GM19240 (cell line): Measurements from ENCODE around the gene PRR20G.
"Not testable (repeated sequence)": the region's sequence is repeated elsewhere in the genome, so short reads cannot be mapped to it uniquely, and the experiment has no call there.

Experiments used
- DNase-seq: peaks from one replicate; pipeline ENCODE4 v3.0.0; 2011; ENCODE audit warnings: low spot score; ENCODE audit not compliant: insufficient read length

Gene PRR20G

DNA sequence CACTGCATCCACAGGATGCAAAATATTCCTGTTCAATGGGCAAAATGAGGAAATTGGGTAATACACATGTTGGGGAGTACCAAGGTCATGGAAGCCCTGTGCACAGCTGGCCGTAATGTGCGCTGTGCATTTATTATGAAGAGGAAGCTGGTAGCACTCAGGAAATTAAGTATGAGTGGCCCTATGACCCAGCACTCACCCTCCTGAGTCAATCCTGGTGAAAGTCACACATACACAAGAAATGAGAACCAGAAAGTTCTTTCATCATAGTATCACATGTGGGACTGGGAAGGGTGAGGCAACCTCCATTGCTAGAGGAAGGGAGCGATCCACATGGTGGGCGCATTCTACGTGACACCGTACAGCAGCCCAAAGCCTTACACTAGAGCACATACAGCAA lies 11.4 kb upstream of the PRR20G start:
- DNase-seq, result no peak

- no peak for DNase-seq
These were observed 9.1 kb upstream of the PRR20G start for GRCh38 chr3:127296959-127297358.

DNA sequence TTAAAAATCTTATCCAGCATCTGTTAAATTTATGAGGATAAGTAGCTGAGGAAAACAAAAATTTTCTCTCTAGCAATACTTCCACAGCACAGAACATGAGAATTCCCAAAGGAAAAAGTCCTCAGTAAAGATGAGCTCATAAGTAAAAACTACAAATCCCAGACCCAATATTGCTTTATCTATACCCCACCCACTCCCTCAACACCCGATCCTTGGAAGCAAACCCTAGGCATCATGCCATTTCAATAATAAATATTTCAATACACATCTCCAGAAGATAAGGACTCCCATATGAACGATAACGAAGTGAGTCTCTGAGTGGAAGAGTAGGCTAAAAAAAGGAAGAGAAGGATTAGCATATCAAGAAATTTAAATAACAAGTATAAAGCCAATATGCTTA lies 8.3 kb upstream of the PRR20G start:
- DNase-seq, result no peak

GRCh38 chr3:127293650-127294049 lies 5.8 kb upstream of the PRR20G start:
- not testable (repeated sequence) for DNase-seq

GRCh38 chr3:127291611-127292010 lies 3.8 kb upstream of the PRR20G start:
- DNase-seq, result no peak

DNA sequence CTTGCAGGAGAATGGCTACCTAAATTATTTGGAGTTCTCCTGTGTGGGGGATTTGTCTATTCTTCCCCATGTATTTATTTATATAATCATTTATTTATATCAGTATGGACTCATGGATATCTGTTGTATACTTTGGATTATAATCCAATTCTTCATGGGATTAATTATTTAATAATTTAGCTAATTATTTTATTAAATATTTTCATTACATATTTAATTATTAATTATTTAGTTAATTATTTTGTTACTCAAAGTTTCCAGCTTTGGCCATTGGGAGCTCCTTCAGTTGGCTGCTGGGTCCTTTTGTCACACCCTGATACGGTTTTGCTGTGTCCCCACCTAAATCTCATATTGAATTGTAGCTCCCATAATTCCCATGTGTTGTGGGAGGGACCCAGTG lies 3.3 kb upstream of the PRR20G start:
- DNase-seq, result no peak

DNA sequence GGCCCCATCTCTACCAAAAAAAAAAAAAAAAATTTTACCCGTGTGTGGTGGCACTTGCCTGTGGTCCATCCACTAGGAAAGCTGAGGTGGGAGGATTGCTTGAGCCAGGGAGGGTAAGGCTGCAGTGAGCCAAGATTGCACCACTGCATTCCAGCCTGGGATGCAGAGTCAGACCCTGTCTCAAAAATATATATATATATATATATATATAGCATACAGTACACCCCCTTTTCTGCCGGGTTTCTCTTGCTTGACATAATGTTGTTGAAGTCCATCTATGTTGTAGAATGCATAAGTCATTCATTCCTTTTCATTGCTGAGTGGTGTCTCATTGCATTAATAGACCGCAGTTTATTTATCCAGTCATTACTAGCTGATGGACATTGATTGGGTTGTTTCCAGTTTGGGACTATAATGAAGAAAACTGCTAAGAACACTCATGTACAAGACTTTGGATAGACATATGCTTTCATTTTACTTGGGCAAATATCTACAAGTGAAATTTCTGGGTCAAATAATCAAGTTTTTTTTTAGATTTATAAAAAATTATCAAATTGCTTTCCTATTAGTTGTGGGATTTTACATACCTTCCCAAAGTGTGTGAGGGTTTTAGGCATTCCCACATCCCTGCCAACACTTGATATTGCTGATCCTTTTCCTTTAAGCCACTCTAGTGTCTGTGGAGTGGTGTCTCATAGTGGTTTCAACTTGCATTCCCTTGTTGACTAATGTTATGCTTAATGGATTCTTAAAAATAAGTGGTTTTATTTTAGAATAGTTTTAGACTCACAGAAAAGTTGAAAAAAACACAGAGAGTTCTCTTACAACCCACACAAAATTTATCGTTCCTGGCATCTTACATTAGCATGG lies 2.1 kb upstream of the PRR20G start:
- DNase-seq, result no peak

DNA sequence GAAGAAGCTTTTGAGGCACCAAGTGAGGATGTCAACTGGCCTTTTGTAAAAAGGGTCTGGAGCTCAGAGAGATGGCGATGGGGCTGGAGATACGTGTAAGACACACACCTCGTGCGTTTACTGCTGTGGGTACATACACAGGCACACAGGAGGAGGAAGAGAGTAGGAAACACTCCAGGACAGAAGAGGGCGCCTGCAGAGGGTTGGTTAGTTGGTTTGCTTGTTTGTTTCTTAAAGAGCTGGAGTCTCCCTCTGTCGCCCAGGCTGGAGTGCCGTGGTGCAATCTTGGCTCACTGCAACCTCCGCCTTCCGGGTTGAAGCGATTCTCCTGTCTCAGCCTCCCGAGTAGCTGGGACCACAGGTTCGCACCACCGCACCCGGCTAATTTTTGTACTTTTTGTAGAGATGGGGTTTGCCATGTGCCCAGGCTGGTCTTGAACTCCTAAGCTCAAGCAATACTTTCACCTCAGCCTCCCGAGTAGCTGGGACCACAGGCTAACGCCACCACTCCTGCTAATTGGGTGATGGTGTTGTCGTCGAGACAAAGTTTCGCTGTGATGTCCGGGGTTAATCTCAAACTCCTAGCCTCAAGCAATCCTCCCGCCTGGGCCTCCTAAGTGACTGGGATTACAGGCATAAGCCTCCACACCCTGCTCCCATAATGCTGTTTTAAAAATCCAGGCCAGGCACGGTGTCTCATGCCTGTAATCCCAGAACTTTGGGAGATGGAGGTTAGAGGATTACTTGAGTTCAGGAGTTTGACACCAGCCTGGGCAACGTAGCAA lies 1.3 kb upstream of the PRR20G start:
- DNase-seq, result no peak

GRCh38 chr3:127288343-127288742 lies 497 bp upstream of the PRR20G start:
- no peak for DNase-seq

DNA sequence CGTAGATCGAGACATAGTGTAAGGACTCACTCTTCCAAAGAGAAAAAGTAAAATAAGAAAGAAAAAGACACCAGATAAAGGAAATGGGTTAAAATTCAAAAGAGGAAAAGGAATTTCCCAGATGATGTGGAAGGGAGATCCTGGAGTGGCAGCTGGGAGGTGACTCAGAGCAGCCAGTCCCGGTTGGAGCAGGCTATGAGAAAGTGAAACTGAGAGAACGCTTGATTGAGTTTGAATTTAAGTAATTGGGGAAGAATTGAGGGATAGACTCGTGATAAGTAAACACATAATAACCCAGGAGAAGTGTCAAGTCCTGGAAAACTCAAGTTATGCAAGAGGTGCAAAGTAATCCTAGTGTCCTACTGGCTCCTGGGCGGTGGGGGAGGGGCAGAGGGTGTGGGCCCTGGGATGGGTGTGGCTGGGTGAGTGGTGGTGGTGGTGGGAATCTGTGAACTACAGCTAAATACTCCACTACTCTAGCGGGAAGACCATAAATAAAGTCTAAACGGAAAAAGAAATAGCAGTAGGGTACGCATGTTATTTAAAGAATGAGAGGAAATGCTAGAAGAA lies 1.2 kb downstream of the PRR20G start:
- no peak for DNase-seq

GRCh38 chr3:127284258-127284657 lies 3.6 kb downstream of the PRR20G start:
- no peak for DNase-seq

DNA sequence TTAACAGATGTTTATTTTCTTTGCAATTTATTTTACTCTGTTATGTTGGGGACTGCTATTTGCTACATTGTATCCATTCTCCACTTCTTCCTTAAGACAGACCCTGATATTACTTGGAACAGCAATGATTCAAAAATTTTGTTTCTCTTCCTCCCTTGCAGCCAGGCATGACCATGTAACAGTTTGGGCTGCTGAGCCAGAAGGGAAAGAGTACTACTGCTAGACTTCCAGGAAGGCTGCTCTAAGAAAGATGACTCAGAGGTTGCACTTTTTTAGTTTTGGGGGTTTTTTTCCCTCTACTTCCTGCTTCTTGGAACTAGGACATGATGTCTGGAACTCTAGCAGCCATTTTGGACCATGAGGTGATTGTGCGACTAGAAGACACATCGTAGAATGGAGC lies 10.3 kb downstream of the PRR20G start:
- DNase-seq, result no peak

DNA sequence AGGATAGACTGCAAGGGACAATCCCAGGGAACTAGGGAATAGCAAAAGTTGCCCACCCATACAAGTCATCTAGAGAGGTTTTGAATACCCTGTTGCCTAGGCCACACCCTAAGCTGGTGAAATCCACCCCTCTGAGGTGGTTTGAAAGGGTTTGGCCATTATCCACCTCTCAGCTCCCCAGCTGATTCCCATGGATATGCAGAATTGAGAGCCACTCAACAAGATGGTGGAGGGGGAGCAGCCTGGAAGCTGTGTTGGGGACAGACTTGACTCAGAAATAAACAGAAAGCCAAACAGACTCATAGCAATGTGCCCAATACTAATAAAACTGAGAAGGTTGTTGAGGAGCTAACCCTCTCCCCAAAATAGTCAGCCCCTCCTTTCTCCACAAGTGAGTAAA lies 10.9 kb downstream of the PRR20G start:
- no peak for DNase-seq

DNA sequence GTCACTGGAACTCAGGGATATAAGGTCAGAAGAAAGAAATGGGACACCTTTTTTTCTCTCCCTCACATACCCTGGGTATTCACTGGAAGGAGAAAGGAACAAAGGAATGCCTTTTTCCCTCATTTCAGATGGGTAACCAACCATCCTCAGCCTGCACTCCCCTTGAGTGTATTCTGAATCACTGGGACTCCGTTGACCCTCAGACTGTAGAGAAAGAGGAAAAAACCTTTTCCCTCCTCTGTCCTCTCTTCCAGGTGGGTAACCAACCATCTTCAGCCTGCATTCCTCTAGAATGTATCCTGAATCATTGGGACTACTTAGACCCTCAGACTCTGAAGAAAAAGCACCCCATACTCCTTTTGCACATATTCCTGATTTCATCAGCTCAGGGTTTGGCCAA lies 11.4 kb downstream of the PRR20G start:
- DNase-seq, result no peak

- DNase-seq, result no peak
These were observed 12.5 kb downstream of the PRR20G start for GRCh38 chr3:127275287-127275781.

DNA sequence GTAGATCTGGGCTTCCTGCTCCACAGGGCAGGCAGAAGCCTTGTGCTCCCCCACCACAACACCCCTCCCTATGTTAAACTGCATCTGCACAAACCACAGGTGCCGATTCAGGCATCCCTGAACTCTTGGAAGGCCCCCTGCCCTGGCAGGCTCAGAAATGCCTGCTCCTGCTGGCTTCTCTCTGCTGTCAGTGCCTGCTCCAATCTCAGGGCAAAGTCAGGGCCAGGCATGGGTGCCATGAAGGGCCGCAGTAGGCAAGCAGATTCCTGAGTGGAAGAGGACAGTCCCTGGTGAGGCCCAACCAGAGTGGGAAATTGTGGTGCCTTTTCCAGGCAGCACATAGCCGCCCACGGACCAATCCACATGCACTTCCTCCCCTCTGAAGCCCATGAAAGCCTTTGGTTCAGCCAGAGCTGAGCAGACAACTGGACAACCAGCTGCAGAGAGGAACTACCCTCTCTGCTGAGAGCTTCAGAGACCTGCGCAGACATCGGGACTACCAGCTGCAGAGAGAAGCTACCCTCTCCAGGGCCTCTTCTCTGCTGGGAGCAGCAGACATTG lies 13.6 kb downstream of the PRR20G start:
- DNase-seq, result no peak

- no peak for DNase-seq
These were observed 14.6 kb downstream of the PRR20G start for GRCh38 chr3:127273206-127273605.

DNA sequence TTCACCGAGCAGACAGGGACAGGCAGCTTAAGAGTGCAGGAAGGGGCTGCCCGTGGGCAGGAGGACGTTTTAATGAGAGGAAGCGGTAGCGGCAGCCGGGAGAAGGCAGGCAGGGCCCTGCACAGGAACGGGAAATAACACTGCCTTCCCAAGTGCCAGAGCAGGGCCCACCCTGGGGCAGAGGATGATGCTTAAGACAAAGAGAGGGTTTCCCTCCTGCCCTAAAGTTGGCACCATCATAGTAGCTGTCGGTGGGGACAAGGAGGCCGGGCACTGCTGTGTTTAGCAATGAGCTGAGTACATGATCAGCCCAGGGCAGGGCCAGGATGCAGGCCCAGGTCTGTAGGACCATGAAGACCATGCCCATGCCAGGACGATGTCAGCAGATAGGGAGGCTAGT lies 21.7 kb downstream of the PRR20G start:
- DNase-seq, result no peak

DNA sequence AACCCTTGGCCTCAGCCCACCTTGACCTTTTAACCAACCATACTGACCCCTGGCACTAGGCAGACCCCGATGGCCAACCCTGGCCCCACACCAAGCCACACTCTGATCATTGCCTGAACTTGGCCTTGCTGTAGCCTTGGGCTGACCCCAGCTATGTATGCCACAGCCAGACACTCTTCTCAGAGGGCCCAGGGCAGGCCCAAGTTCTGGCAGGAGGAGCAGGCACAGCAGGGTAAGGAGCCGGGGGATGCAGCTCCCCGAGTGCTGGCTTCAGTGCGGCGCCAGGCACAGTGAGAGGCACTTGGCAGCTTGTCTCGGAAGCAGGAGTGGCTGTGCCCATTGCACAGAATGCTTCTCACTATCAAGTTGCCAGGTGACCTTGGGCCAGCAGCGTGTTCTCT lies 22.3 kb downstream of the PRR20G start:
- no peak for DNase-seq

- no peak for DNase-seq
These were observed 22.9 kb downstream of the PRR20G start for GRCh38 chr3:127264794-127265514.

GRCh38 chr3:127264292-127264691 lies 23.6 kb downstream of the PRR20G start:
- DNase-seq, result no peak
